CD4-positive, alpha-beta memory T cell (primary cell): ENCODE results near the gene EPHB2. TPM values are rescaled to one million over a fixed set of nuclear protein-coding genes. Genes with fewer than 3 reads are reported as not detected.

Experiments used
- CTCF ChIA-PET: fragments of 350-600 bp; sonication (Branson Sonifier 250); formaldehyde crosslinking; loops from one replicate; lab custom pipeline; 2021; ENCODE audit warnings: inconsistent platforms; ENCODE audit not compliant: partially characterized antibody; lab: Charles Lee
- POLR2A ChIA-PET: fragments of 350-600 bp; sonication (Branson Sonifier 250); formaldehyde crosslinking; loops from one replicate; lab custom pipeline; 2021; ENCODE audit not compliant: partially characterized antibody; lab: Charles Lee
- DNase-seq, 5 donors: peaks; one replicate each; pipeline versions ENCODE4 v3.0.0 to v3.0.0-alpha.2; 2020 to 2022; ENCODE audit warnings: mixed read lengths in 1 of 5
- H3K27ac ChIP-seq: one replicate; pipeline ENCODE4 v1.7.0; 2013; ENCODE audit warnings: low read depth, low read length
- H3K27me3 ChIP-seq: 2 replicates; pipeline ENCODE4 v1.7.0; 2013; ENCODE audit warnings: mild to moderate bottlenecking, low read length, moderate library complexity; ENCODE audit not compliant: insufficient read depth
- H3K36me3 ChIP-seq: 2 replicates; pipeline ENCODE4 v1.7.0; 2013; ENCODE audit warnings: mild to moderate bottlenecking, low read length, moderate library complexity; ENCODE audit not compliant: insufficient read depth
- H3K4me1 ChIP-seq: 2 replicates; pipeline ENCODE4 v1.7.0; 2013; ENCODE audit warnings: mild to moderate bottlenecking, low read length, moderate library complexity; ENCODE audit not compliant: insufficient read depth
- H3K4me3 ChIP-seq, 2 donors: one replicate each; pipeline ENCODE4 v1.7.0; 2013; ENCODE audit warnings: low read length in 2 of 2, mild to moderate bottlenecking in 1 of 2
- H3K9me3 ChIP-seq, 2 donors: one replicate each; pipeline ENCODE4 v1.7.0; 2013; ENCODE audit warnings: low read length in 2 of 2, control low read depth in 1 of 2; ENCODE audit not compliant: control insufficient read depth in 1 of 2
- H3K27ac Mint-ChIP-seq, 7 donors: one replicate each; pipeline ENCODE4 v1.8.0; 2020 to 2021; ENCODE audit warnings: mixed read lengths in 7 of 7, mild to moderate bottlenecking in 6 of 7, inconsistent platforms in 3 of 7, moderate library complexity in 3 of 7
- H3K27me3 Mint-ChIP-seq, 2 donors: one replicate each; pipeline ENCODE4 v1.8.0; 2020 to 2021; ENCODE audit warnings: mixed read lengths in 2 of 2
- H3K36me3 Mint-ChIP-seq, 2 donors: one replicate each; pipeline ENCODE4 v1.8.0; 2020 to 2021; ENCODE audit warnings: mixed read lengths in 2 of 2, inconsistent platforms in 1 of 2, mild to moderate bottlenecking in 1 of 2
- H3K4me1 Mint-ChIP-seq, 4 donors: one replicate each; pipeline ENCODE4 v1.8.0; 2020 to 2021; ENCODE audit warnings: mixed read lengths in 4 of 4, mild to moderate bottlenecking in 1 of 4
- H3K4me3 Mint-ChIP-seq, 8 donors: one replicate each; pipeline ENCODE4 v1.8.0; 2020 to 2021; ENCODE audit warnings: mixed read lengths in 8 of 8, mild to moderate bottlenecking in 7 of 8, moderate library complexity in 6 of 8, inconsistent platforms in 3 of 8
- H3K9me3 Mint-ChIP-seq, 8 donors: one replicate each; pipeline ENCODE4 v1.8.0; 2020 to 2021; ENCODE audit warnings: mixed read lengths in 8 of 8, mild to moderate bottlenecking in 5 of 8, inconsistent platforms in 3 of 8, moderate library complexity in 1 of 8
- intact Hi-C: fragments of 100-400 bp; cut with micrococcal nuclease; formaldehyde crosslinking; loops from one replicate; pipeline ENCODE4 v1.15.1; 2023
- polyA plus RNA-seq, 2 donors: library from polyadenylated mRNA; unstranded; fragments of 300-500 nt; fragmentation: Illumina TruSeq; gene quantifications; one replicate each; pipeline ENCODE4 v1.2.3, GENCODE V29; 2021
- total RNA-seq, 2 experiments: library from RNA; stranded (reverse); gene quantifications; one replicate each; pipeline ENCODE4 v1.2.3, GENCODE V29; 2021

EPHB2 gene
- total and polyA plus RNA-seq, 4 experiments from 2014 or later: 0.35 to 0.36 TPM; not detected in 2

GRCh38 chr1:22879445-22879844 is 168.8 kb downstream of the EPHB2 start:
- peaks cover 3 to 5% of the 10 kb centered on the region in 2 donors for H3K27me3 Mint-ChIP-seq
- POLR2A ChIA-PET: no interaction called here
- Histone ChIP-seq H3K4me3 (no peak overlapping the region), H3K4me1 (peaks cover under 1% of the 10 kb centered on the region), H3K36me3 (no peaks in the 10 kb centered on the region), H3K27ac (no peak overlapping the region), H3K27me3 (no peaks in the 10 kb centered on the region), H3K9me3 (no peaks in the 10 kb centered on the region)
- intact Hi-C loops: no loop called here
- no peaks in the 10 kb centered on the region for H3K9me3 Mint-ChIP-seq
- H3K36me3 Mint-ChIP-seq: no peaks in the 10 kb centered on the region
- CTCF ChIA-PET: no interaction called here
- H3K4me1 Mint-ChIP-seq: peaks cover 0 to 5% (median 1%) of the 10 kb centered on the region in 4 donors
- DNase-seq: no peak
- no peak overlapping the region for H3K27ac Mint-ChIP-seq
- H3K4me3 Mint-ChIP-seq: no peak overlapping the region

GRCh38 chr1:22880174-22880601 is 169.5 kb downstream of the EPHB2 start:
- Mint-ChIP-seq H3K27ac (no peak overlapping the region), H3K36me3 (no peaks in the 10 kb centered on the region), H3K9me3 (no peaks in the 10 kb centered on the region), H3K27me3 (peaks cover 0 to 5% of the 10 kb centered on the region in 2 donors), H3K4me3 (no peak overlapping the region), H3K4me1 (peaks cover 6 to 13% (median 8%) of the 10 kb centered on the region in 4 donors)
- POLR2A ChIA-PET: no interaction called here
- peaks cover 8% of the 10 kb centered on the region for H3K4me1 ChIP-seq
- H3K9me3 ChIP-seq: no peaks in the 10 kb centered on the region
- intact Hi-C loops: no loop called here
- no peaks in the 10 kb centered on the region for H3K36me3 ChIP-seq
- H3K4me3 ChIP-seq: no peak overlapping the region
- H3K27ac ChIP-seq: no peak overlapping the region
- CTCF ChIA-PET: no interaction called here
- no peak for DNase-seq
- no peaks in the 10 kb centered on the region for H3K27me3 ChIP-seq

- Histone ChIP-seq H3K9me3 (no peaks in the 10 kb centered on the region), H3K4me3 (no peak overlapping the region), H3K36me3 (no peaks in the 10 kb centered on the region), H3K27me3 (no peaks in the 10 kb centered on the region), H3K27ac (no peak overlapping the region), H3K4me1 (peaks cover 10% of the 10 kb centered on the region)
- Mint-ChIP-seq H3K4me1 (peaks cover 8 to 17% (median 12%) of the 10 kb centered on the region in 4 donors), H3K36me3 (no peaks in the 10 kb centered on the region), H3K4me3 (peak overlapping the region in 1 of 8 donors; percentile 16), H3K27me3 (no peaks in the 10 kb centered on the region), H3K9me3 (no peaks in the 10 kb centered on the region), H3K27ac (no peak overlapping the region)
- ChIA-PET POLR2A (no interaction called here), CTCF (no interaction called here)
- DNase-seq: no peak
- intact Hi-C loops: no loop called here
Observed at GRCh38 chr1:22883406-22883805, 172.8 kb downstream of the EPHB2 start.

GRCh38 chr1:22884806-22885530 is 174.3 kb downstream of the EPHB2 start:
- no peaks in the 10 kb centered on the region for H3K27me3 ChIP-seq
- Mint-ChIP-seq H3K27ac (peak overlapping the region; percentile 25 to 77 (median 64)), H3K4me3 (peak overlapping the region; percentile 69 to 85 (median 75)), H3K4me1 (peaks cover 8 to 17% (median 12%) of the 10 kb centered on the region in 4 donors), H3K36me3 (no peaks in the 10 kb centered on the region), H3K9me3 (no peaks in the 10 kb centered on the region), H3K27me3 (peaks cover 0 to 2% of the 10 kb centered on the region in 2 donors)
- intact Hi-C loops: no loop called here
- peak overlapping the region in 1 of 2 donors; percentile 14 for H3K4me3 ChIP-seq
- H3K9me3 ChIP-seq: no peaks in the 10 kb centered on the region
- DNase-seq: peak in 1 of 5 donors; percentile 7
- peaks cover 10% of the 10 kb centered on the region for H3K4me1 ChIP-seq
- ChIA-PET CTCF (interaction anchor here (1.3 kb wide), 1 partner anchor 14 kb away, joined by 4 read pairs; no protein-coding TSS in a partner anchor), POLR2A (no interaction called here)
- H3K27ac ChIP-seq: no peak overlapping the region
- H3K36me3 ChIP-seq: no peaks in the 10 kb centered on the region

GRCh38 chr1:22886211-22886610 is 175.6 kb downstream of the EPHB2 start:
- H3K4me3 ChIP-seq: no peak overlapping the region
- Mint-ChIP-seq H3K36me3 (no peaks in the 10 kb centered on the region), H3K9me3 (no peaks in the 10 kb centered on the region), H3K27me3 (peaks cover 0 to 2% of the 10 kb centered on the region in 2 donors), H3K4me3 (peak overlapping the region in 1 of 8 donors; percentile 13), H3K4me1 (peaks cover 8 to 17% (median 12%) of the 10 kb centered on the region in 4 donors), H3K27ac (no peak overlapping the region)
- DNase-seq: no peak
- no peaks in the 10 kb centered on the region for H3K27me3 ChIP-seq
- H3K9me3 ChIP-seq: no peaks in the 10 kb centered on the region
- ChIA-PET CTCF (no interaction called here), POLR2A (no interaction called here)
- H3K36me3 ChIP-seq: no peaks in the 10 kb centered on the region
- H3K27ac ChIP-seq: no peak overlapping the region
- peaks cover 10% of the 10 kb centered on the region for H3K4me1 ChIP-seq
- intact Hi-C loops: no loop called here

- H3K9me3 ChIP-seq: no peaks in the 10 kb centered on the region
- no peak overlapping the region for H3K4me3 ChIP-seq
- H3K27ac ChIP-seq: no peak overlapping the region
- ChIA-PET CTCF (interaction anchor here (1.2 kb wide), 1 partner anchor 183 kb away, joined by 3 read pairs; no protein-coding TSS in a partner anchor), POLR2A (no interaction called here)
- no peak for DNase-seq
- H3K27ac Mint-ChIP-seq: peak overlapping the region in 1 of 7 donors; percentile 23
- no peaks in the 10 kb centered on the region for H3K27me3 ChIP-seq
- no peaks in the 10 kb centered on the region for H3K36me3 ChIP-seq
- peaks cover 8 to 17% (median 12%) of the 10 kb centered on the region in 4 donors for H3K4me1 Mint-ChIP-seq
- intact Hi-C loops: no loop called here
- H3K4me3 Mint-ChIP-seq: no peak overlapping the region
- H3K36me3 Mint-ChIP-seq: no peaks in the 10 kb centered on the region
- no peaks in the 10 kb centered on the region for H3K9me3 Mint-ChIP-seq
- H3K27me3 Mint-ChIP-seq: peaks cover 0 to 2% of the 10 kb centered on the region in 2 donors
- H3K4me1 ChIP-seq: peaks cover 10% of the 10 kb centered on the region
Observed at GRCh38 chr1:22887491-22887890, 176.9 kb downstream of the EPHB2 start.

- DNase-seq: no peak
- intact Hi-C loops: no loop called here
- no peak overlapping the region for H3K4me3 Mint-ChIP-seq
Observed at GRCh38 chr1:22888320-22889075, 177.9 kb downstream of the EPHB2 start.

More at GRCh38 chr1:22888320-22889075, 177.9 kb downstream of the EPHB2 start:
- ChIA-PET POLR2A (no interaction called here), CTCF (interaction anchor here (0.7 to 1.3 kb wide), 3 partner anchors 183 to 184 kb away, joined by 3 read pairs; no protein-coding TSS in a partner anchor)
- H3K27me3 Mint-ChIP-seq: peaks cover 0 to 2% of the 10 kb centered on the region in 2 donors
- no peaks in the 10 kb centered on the region for H3K27me3 ChIP-seq
- no peaks in the 10 kb centered on the region for H3K9me3 ChIP-seq
- no peak overlapping the region for H3K4me3 ChIP-seq
- no peaks in the 10 kb centered on the region for H3K36me3 Mint-ChIP-seq
- no peaks in the 10 kb centered on the region for H3K9me3 Mint-ChIP-seq
- no peak overlapping the region for H3K27ac ChIP-seq
- no peak overlapping the region for H3K27ac Mint-ChIP-seq
- no peaks in the 10 kb centered on the region for H3K36me3 ChIP-seq
- H3K4me1 ChIP-seq: peaks cover 10% of the 10 kb centered on the region
- H3K4me1 Mint-ChIP-seq: peaks cover 8 to 17% (median 12%) of the 10 kb centered on the region in 4 donors
